Measurements from ENCODE around the gene STOM.

- no peak for TF ChIP-seq CTCF (IDR thresholded peaks at IDR 0.05)
- no peak for TF ChIP-seq POLR2AphosphoS5 (IDR thresholded peaks at IDR 0.05)
- no peak for TF ChIP-seq EP300 (IDR thresholded peaks at IDR 0.05; ENCODE audit: low read depth)
- TF ChIP-seq POLR2A (IDR thresholded peaks at IDR 0.05) = no peak
These were observed 13.7 kb upstream of the STOM start for GRCh38 chr9:121383715-121384114.
